Kidney (tissue), 14 donors: ENCODE results near the gene DLG5. TPM values are rescaled to one million over a fixed set of nuclear protein-coding genes. Genes with fewer than 3 reads are reported as not detected.
A peak's percentile ranks its signal among the peaks of the same experiment; 100 is the strongest.

Experiments
- DNase-seq, 5 donors: peaks; one replicate each; pipeline ENCODE4 v3.0.0-alpha.2; 2013 to 2020
- FAIRE-seq: peaks from 2 replicates; lab custom pipeline; 2012; peaks lifted over from hg19 to GRCh38; lab: Jason Lieb, UNC
- H3K27ac ChIP-seq, 2 donors: one replicate each; pipeline ENCODE4 v1.7.0; 2013; ENCODE audit warnings: low read depth in 2 of 2, low read length in 2 of 2, inconsistent platforms in 1 of 2
- H3K27me3 ChIP-seq: one replicate; pipeline ENCODE4 v1.7.1; 2013; ENCODE audit warnings: low read length, inconsistent platforms; ENCODE audit not compliant: control insufficient read depth, insufficient read depth
- H3K36me3 ChIP-seq, 3 donors: one replicate each; pipeline versions ENCODE4 v1.7.0 to v1.7.1; 2013; ENCODE audit warnings: low read length in 3 of 3, control low read depth in 1 of 3, inconsistent platforms in 1 of 3; ENCODE audit not compliant: insufficient read depth in 3 of 3, control insufficient read depth in 2 of 3
- H3K4me1 ChIP-seq, 3 donors: one replicate each; pipeline versions ENCODE4 v1.7.0 to v1.7.1; 2013; ENCODE audit warnings: low read length in 3 of 3, inconsistent platforms in 1 of 3, low read depth in 1 of 3; ENCODE audit not compliant: control insufficient read depth in 2 of 3, insufficient read depth in 2 of 3
- H3K4me3 ChIP-seq, 3 donors: one replicate each; pipeline versions ENCODE4 v1.7.0 to v1.8.1; 2013; ENCODE audit warnings: low read length in 3 of 3, control low read depth in 1 of 3, inconsistent platforms in 1 of 3
- H3K9ac ChIP-seq, 3 donors: one replicate each; pipeline versions ENCODE4 v1.7.0 to v1.7.1; 2013; ENCODE audit warnings: low read length in 3 of 3, control low read depth in 1 of 3, inconsistent platforms in 1 of 3
- H3K9me3 ChIP-seq, 3 donors: one replicate each; pipeline versions ENCODE4 v1.7.0 to v1.7.1; 2013; ENCODE audit warnings: low read length in 3 of 3, control low read depth in 1 of 3, inconsistent platforms in 1 of 3; ENCODE audit not compliant: control insufficient read depth in 2 of 3, insufficient read depth in 1 of 3
- CTCF ChIP-seq: IDR thresholded peaks from 3 replicates; pipeline ENCODE4 v1.5.1; 2012; ENCODE audit warnings: mild to moderate bottlenecking, moderate library complexity, borderline replicate concordance; ENCODE audit not compliant: insufficient read depth; ENCODE audit errors: extremely low read depth
- intact Hi-C: fragments of 100-400 bp; cut with DNase I; formaldehyde crosslinking; loops from one replicate; pipeline ENCODE4 v1.11.1; 2022
- polyA plus RNA-seq: library from polyadenylated mRNA; stranded (reverse); fragments of 350-450 nt; fragmentation: Illumina TruSeq; extraction: RNeasy Lipid Tissue Mini Kit (QIAGEN cat#74804); gene quantifications from one replicate; pipeline ENCODE4 v1.2.3, GENCODE V29; 2014; ENCODE audit warnings: low read depth, low replicate concordance; ENCODE audit not compliant: insufficient read depth
- total RNA-seq: library from RNA; stranded (reverse); fragmentation: NEBNext Ultra II Directional; extraction: Animal tissue kit (Norgen Biotek cat#: 25700); gene quantifications from one replicate; pipeline ENCODE4 v1.2.1, GENCODE V29; 2021
- donor health status: control.
- donor health status: control.
- donor health status: control.
- donor health status: control.
- donor health status: control.
- donor health status: DM: yes; HTN: yes; CAD: no.
- donor health status: Normal renal cell carcinoma (clear cell type).

Gene DLG5
- total and polyA plus RNA-seq, 2 donors from 2014 or later = 5.4 to 30.0 TPM

- Histone ChIP-seq H3K27ac (no peak overlapping the region), H3K36me3 (no peaks in the 10 kb centered on the region), H3K4me1 (peaks cover 0 to 8% (median 0%) of the 10 kb centered on the region in 3 donors), H3K9me3 (no peaks in the 10 kb centered on the region), H3K4me3 (no peak overlapping the region), H3K27me3 (no peaks in the 10 kb centered on the region), H3K9ac (no peak overlapping the region)
- intact Hi-C loops = no loop called here
- DNase-seq = no peak
- TF ChIP-seq CTCF = no peak
- no peak for FAIRE-seq
These were observed 60.0 kb downstream of the DLG5 start for GRCh38 chr10:77866598-77866997.

- Histone ChIP-seq H3K27ac (no peak overlapping the region), H3K4me3 (no peak overlapping the region), H3K27me3 (no peaks in the 10 kb centered on the region), H3K4me1 (peaks cover 0 to 8% (median 0%) of the 10 kb centered on the region in 3 donors), H3K9me3 (no peaks in the 10 kb centered on the region), H3K36me3 (no peaks in the 10 kb centered on the region), H3K9ac (no peak overlapping the region)
- FAIRE-seq (no peak), DNase-seq (peak in 3 of 5 donors; percentile 44 to 71 (median 65))
- TF ChIP-seq CTCF = no peak
- intact Hi-C loops = no loop called here
These were observed 60.8 kb downstream of the DLG5 start for GRCh38 chr10:77865580-77866324.

- Histone ChIP-seq H3K27me3 (no peaks in the 10 kb centered on the region), H3K4me1 (peaks cover 0 to 8% (median 3%) of the 10 kb centered on the region in 3 donors), H3K36me3 (no peaks in the 10 kb centered on the region), H3K27ac (peak overlapping the region; percentile 43 to 72), H3K9me3 (no peaks in the 10 kb centered on the region), H3K4me3 (no peak overlapping the region), H3K9ac (no peak overlapping the region)
- FAIRE-seq (no peak), DNase-seq (no peak)
- TF ChIP-seq CTCF = no peak
- intact Hi-C loops = no loop called here
These were observed 62.3 kb downstream of the DLG5 start for GRCh38 chr10:77864151-77864851.
